Smooth muscle cell (in vitro differentiated cells): ENCODE data around the gene PIK3CB. TPM values are rescaled to one million over a fixed set of nuclear protein-coding genes. Genes with fewer than 3 reads are reported as not detected.

ENCODE experiments used
- DNase-seq: peaks from one replicate; lab custom pipeline; 2025; ENCODE audit not compliant: unreplicated experiment; lab: John Stamatoyannopoulos, UW
- H2AFZ ChIP-seq: fragments of 200-600 bp; sonication (generic); 2 replicates; pipeline ENCODE4 v1.6.0; 2016; ENCODE audit warnings: antibody characterized with exemption, low read depth, mild to moderate bottlenecking
- H3F3A ChIP-seq: fragments of 200-600 bp; sonication (generic); 2 replicates; pipeline ENCODE4 v1.6.0; 2017; ENCODE audit warnings: antibody characterized with exemption, low read depth
- H3K27ac ChIP-seq: fragments of 200-600 bp; sonication (generic); 2 replicates; pipeline ENCODE4 v1.5.1; 2016; ENCODE audit warnings: low read depth, mild to moderate bottlenecking
- H3K27me3 ChIP-seq: fragments of 200-600 bp; sonication (generic); 2 replicates; pipeline ENCODE4 v1.6.1; 2016; ENCODE audit warnings: low read depth, mild to moderate bottlenecking
- H3K36me3 ChIP-seq: fragments of 200-600 bp; sonication (generic); 2 replicates; pipeline ENCODE4 v1.5.1; 2016; ENCODE audit warnings: low read depth
- H3K4me1 ChIP-seq: fragments of 200-600 bp; sonication (generic); 2 replicates; pipeline ENCODE4 v1.5.1; 2016; ENCODE audit warnings: low read depth
- H3K4me2 ChIP-seq: fragments of 200-600 bp; sonication (generic); 2 replicates; pipeline ENCODE4 v1.6.0; 2016; ENCODE audit warnings: mild to moderate bottlenecking
- H3K4me3 ChIP-seq: fragments of 200-600 bp; sonication (generic); 2 replicates; pipeline ENCODE4 v1.5.1; 2016; ENCODE audit warnings: mild to moderate bottlenecking
- H3K79me2 ChIP-seq: fragments of 200-600 bp; sonication (generic); 2 replicates; pipeline ENCODE4 v1.6.0; 2016; ENCODE audit warnings: low read depth, mild to moderate bottlenecking
- H3K9ac ChIP-seq: fragments of 200-600 bp; sonication (generic); 2 replicates; pipeline ENCODE4 v1.6.0; 2016; ENCODE audit warnings: low read depth
- H3K9me3 ChIP-seq: fragments of 200-600 bp; sonication (generic); replicated peaks from 2 replicates; pipeline ENCODE4 v1.5.1; 2016; ENCODE audit warnings: low read depth
- H4K20me1 ChIP-seq: fragments of 200-600 bp; sonication (generic); 2 replicates; pipeline ENCODE4 v1.6.0; 2016; ENCODE audit warnings: low read depth
- whole genome bisulfite sequencing: methylation state at CpG from one replicate; pipeline ENCODE4 v1.1.7; 2016; ENCODE audit warnings: low lambda C conversion rate; 5-methylcytosine and 5-hydroxymethylcytosine counted together
- polyA plus RNA-seq: library from polyadenylated mRNA; unstranded; fragments of >200 nt; fragmentation: Nextera tagmentation; extraction: Ambion mirVana; gene quantifications from 2 replicates; pipeline ENCODE4 v1.2.1, GENCODE V29; 2016
- total RNA-seq: library from RNA; depleted of rRNA; stranded (reverse); fragments of >200 nt; gene quantifications from 2 replicates; pipeline ENCODE4 v1.2.3, GENCODE V29; 2014
- TF ChIP-seq, protein P1 (sequence below): fragments of 200-600 bp; sonication (generic); IDR thresholded peaks from 2 replicates; pipeline ENCODE4 v1.5.1; 2017; ENCODE audit warnings: borderline replicate concordance, mild to moderate bottlenecking, antibody characterized with exemption; ENCODE audit not compliant: insufficient read depth, poor library complexity, severe bottlenecking

PIK3CB gene
- total and polyA plus RNA-seq, 2 experiments from 2014 or later = 2.6 to 4.5 TPM

DNA sequence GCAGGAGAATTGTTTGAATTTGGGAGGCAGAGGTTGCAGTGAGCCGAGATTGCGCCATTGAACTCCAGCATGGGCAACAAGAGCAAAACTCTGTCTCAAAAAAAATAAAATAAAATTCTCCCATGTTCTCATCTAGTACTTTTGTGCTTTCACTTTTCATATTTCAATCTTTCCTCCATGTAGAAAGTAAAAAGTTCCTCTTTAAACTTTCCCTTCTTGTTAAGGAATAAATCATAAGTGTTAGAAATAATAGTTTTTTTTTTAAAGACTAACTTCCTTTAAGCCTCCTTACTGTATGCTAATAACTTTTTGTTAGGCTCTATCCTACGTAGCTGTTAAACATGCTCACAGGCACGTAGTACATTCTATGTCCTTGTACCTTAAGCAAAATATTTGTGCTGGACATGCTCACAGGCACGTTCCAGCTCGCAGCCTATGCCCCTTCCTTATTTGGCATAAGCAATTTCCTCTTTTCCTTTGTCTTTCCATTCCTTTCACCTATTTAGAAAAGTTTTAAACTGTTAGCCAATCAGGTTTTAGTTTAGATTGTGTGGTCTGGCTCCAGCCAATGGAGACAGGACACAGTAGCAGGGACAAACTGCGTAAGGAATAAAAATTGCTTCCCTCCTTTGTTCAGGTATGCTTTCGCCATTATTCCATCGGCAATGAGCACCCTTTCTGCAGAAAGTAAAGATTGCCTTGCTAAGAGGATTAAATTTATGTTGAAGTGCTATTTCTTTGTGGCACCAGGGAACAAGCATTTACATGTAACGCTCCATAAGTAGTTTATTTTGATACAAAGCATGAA, 38.9 kb upstream of the PIK3CB start:
- Histone ChIP-seq H3K36me3 (no peaks in the 10 kb centered on the region), H2AFZ (no peak overlapping the region), H3K9ac (no peak overlapping the region), H3K79me2 (no peaks in the 10 kb centered on the region), H3F3A (no peaks in the 10 kb centered on the region), H3K4me2 (no peak overlapping the region), H3K9me3 (no peaks in the 10 kb centered on the region), H3K27ac (no peak overlapping the region), H3K27me3 (no peaks in the 10 kb centered on the region), H3K4me3 (no peak overlapping the region), H4K20me1 (no peaks in the 10 kb centered on the region), H3K4me1 (no peaks in the 10 kb centered on the region)
- TF ChIP-seq, protein P1, sequence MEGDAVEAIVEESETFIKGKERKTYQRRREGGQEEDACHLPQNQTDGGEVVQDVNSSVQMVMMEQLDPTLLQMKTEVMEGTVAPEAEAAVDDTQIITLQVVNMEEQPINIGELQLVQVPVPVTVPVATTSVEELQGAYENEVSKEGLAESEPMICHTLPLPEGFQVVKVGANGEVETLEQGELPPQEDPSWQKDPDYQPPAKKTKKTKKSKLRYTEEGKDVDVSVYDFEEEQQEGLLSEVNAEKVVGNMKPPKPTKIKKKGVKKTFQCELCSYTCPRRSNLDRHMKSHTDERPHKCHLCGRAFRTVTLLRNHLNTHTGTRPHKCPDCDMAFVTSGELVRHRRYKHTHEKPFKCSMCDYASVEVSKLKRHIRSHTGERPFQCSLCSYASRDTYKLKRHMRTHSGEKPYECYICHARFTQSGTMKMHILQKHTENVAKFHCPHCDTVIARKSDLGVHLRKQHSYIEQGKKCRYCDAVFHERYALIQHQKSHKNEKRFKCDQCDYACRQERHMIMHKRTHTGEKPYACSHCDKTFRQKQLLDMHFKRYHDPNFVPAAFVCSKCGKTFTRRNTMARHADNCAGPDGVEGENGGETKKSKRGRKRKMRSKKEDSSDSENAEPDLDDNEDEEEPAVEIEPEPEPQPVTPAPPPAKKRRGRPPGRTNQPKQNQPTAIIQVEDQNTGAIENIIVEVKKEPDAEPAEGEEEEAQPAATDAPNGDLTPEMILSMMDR = no peak
- WGBS = 82% methylated on average over 10 of the region's 10 CpGs
- DNase-seq = no peak

DNA sequence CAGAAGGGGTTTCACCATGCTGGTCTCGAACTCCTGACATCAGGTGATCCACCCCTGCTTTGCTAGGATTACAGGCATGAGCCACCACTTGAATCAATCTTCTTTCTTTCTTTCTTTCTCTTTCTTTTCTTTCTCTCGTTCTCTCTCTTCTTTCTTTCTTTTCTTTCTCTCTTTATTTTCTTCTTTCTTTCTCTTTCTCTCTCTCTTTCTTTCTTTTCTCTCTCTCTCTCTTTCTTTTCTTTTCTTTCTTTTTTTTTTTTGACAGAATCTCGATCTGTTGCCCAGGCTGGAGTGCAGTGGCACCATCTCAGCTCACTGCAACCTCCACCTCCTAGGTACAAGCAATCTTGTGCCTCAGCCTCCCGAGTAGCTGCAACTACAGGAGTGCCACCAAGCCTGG, 37.9 kb upstream of the PIK3CB start:
- H3F3A ChIP-seq = no peaks in the 10 kb centered on the region
- WGBS = 86% methylated on average over 4 of the region's 4 CpGs
- no peak overlapping the region for H3K4me3 ChIP-seq
- no peaks in the 10 kb centered on the region for H3K27me3 ChIP-seq
- H3K9me3 ChIP-seq = no peaks in the 10 kb centered on the region
- no peak overlapping the region for H3K4me2 ChIP-seq
- no peaks in the 10 kb centered on the region for H4K20me1 ChIP-seq
- DNase-seq = no peak
- no peaks in the 10 kb centered on the region for H3K36me3 ChIP-seq
- H3K9ac ChIP-seq = no peak overlapping the region
- H3K79me2 ChIP-seq = no peaks in the 10 kb centered on the region
- TF ChIP-seq, protein P1 = no peak
- H3K4me1 ChIP-seq = no peaks in the 10 kb centered on the region
- no peak overlapping the region for H2AFZ ChIP-seq
- no peak overlapping the region for H3K27ac ChIP-seq

DNA sequence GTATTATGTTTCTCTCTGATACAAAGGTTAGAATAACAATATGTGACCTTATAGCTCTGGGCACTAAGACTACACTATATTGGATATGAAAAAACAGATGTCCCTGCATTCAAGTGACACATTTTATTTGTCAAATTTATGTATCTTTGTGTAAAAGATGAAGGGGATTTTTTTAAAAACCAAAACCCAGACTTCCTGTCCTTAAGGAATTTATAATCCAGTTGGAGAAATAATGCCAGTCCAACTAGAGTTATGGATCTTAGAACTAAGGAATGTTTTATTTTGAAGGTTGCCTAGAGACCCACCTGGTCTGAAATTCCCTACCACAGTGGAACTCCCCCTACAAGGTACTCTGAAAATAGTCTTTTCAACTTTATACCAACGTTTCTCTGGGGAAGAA, 33.3 kb upstream of the PIK3CB start:
- no peaks in the 10 kb centered on the region for H4K20me1 ChIP-seq
- no peak for DNase-seq
- H3K9ac ChIP-seq = no peak overlapping the region
- 83% methylated on average over 1 of the region's 1 CpG for WGBS
- no peak overlapping the region for H3K4me2 ChIP-seq
- H3K9me3 ChIP-seq = no peaks in the 10 kb centered on the region
- H3K27me3 ChIP-seq = no peaks in the 10 kb centered on the region
- no peaks in the 10 kb centered on the region for H3K36me3 ChIP-seq
- H2AFZ ChIP-seq = no peak overlapping the region
- H3K4me3 ChIP-seq = no peak overlapping the region
- TF ChIP-seq, protein P1 = no peak
- H3K4me1 ChIP-seq = peaks cover 5% of the 10 kb centered on the region
- no peaks in the 10 kb centered on the region for H3K79me2 ChIP-seq
- no peak overlapping the region for H3K27ac ChIP-seq
- no peaks in the 10 kb centered on the region for H3F3A ChIP-seq

DNA sequence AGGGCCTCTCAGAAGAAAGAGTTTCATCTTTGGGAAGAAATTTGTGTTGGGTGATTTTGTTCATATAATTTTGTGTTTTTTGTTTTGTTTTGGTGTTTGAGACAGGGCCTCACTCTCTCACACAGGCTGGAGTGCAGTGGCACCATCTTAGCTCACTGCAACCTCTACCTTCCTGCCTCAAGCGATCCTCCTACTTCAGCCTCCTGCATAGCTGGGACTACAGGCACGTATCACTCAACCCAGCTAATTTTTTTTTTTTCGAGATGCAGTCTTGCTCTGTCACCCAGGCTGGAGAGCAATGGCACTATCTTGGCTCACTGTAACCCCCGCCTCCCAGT, 29.0 kb upstream of the PIK3CB start:
- Histone ChIP-seq H3K9ac (no peak overlapping the region), H3K27me3 (no peaks in the 10 kb centered on the region), H3F3A (no peaks in the 10 kb centered on the region), H4K20me1 (no peaks in the 10 kb centered on the region), H3K36me3 (no peaks in the 10 kb centered on the region), H3K4me1 (peaks cover 19% of the 10 kb centered on the region), H3K9me3 (no peaks in the 10 kb centered on the region), H2AFZ (peak overlapping the region; percentile 75), H3K27ac (peak overlapping the region; percentile 90), H3K4me2 (peak overlapping the region; percentile 75), H3K4me3 (no peak overlapping the region), H3K79me2 (no peaks in the 10 kb centered on the region)
- DNase-seq = no peak
- TF ChIP-seq, protein P1 = no peak
- 91% methylated on average over 4 of the region's 4 CpGs for WGBS
